WI38 (cell line): Measurements from ENCODE around the gene PMEPA1.

Source experiments
- H3K4me3 ChIP-seq: 2 replicates; pipeline ENCODE4 v1.5.1; 2011; ENCODE audit warnings: low read depth, mild to moderate bottlenecking, control low read depth, low read length
- TF ChIP-seq, protein P1 (sequence below): IDR thresholded peaks from 2 replicates; pipeline ENCODE4 v1.5.1; 2012; ENCODE audit warnings: low read depth, mild to moderate bottlenecking, control low read depth, low read length

Gene PMEPA1

DNA sequence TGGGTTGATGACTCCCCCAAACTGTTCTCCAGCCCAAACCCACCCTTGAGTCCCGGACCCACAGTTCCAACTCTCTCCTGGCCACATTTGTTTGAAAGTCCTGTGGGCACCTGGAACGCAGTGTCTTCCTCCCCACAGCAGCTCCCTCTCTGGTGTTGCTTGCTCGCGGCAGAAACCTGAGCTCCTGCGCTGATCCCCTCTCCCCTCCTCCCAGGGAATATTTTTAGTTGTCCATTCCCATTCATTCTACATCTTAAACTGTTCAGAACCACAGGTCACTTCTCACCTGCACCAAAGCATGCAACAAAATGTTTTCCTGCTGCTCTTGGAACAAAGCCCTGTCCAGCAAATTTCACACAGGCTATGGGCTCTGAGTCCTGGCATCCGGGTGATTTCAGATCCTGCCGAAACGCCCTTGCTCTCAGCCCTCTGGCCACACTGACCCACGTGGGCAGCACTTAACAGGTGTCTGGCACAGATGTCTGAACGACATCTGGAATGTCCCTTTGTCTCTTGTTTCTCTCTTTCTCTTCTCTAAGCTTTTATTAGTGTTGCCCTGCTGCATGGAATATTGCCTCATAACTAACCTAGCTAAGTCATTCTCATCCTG is 27.0 kb upstream of the PMEPA1 start:
- no peak overlapping the region for H3K4me3 ChIP-seq
- TF ChIP-seq, protein P1, sequence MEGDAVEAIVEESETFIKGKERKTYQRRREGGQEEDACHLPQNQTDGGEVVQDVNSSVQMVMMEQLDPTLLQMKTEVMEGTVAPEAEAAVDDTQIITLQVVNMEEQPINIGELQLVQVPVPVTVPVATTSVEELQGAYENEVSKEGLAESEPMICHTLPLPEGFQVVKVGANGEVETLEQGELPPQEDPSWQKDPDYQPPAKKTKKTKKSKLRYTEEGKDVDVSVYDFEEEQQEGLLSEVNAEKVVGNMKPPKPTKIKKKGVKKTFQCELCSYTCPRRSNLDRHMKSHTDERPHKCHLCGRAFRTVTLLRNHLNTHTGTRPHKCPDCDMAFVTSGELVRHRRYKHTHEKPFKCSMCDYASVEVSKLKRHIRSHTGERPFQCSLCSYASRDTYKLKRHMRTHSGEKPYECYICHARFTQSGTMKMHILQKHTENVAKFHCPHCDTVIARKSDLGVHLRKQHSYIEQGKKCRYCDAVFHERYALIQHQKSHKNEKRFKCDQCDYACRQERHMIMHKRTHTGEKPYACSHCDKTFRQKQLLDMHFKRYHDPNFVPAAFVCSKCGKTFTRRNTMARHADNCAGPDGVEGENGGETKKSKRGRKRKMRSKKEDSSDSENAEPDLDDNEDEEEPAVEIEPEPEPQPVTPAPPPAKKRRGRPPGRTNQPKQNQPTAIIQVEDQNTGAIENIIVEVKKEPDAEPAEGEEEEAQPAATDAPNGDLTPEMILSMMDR, result no peak

DNA sequence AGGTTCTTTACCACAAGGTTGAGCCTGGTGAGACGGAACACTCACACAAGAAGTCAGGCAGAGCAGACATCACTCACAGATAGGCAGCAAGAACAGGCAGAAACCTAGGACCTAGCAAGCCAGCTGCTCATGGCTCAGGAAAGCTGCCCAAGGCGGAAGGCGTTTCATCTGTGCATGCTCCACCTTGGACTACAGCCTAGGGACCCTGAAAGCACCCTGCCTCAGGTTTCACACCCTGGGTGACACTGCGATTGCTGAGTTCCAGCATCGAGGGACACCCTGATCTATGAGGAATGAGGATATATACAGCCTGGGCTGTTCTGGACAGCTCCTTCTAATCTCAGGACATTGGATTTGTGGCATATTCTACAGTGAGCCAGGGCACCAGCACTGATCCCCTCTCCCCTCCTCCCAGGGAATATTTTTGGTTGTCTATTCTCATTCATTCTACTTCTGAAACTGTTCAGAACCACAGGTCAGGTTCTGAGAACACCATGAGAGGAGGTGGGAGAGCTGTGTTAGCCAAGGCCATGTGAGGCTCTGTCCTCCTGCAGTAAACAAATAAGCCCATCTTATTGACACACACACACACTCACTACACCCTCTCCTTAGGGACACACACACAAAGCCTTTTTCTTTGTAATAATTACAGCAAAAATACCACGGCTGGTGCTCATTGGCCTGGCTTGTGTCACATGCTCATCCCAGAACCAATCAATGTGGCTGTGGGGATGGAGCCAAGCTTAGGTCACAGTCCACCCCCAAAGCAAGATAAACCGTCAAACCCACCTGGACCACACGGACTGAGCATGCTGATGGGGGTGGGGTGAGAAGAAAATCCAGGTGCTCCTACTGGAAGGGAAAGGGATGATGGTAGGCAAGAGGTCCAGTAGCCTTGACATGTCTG is 26.3 kb upstream of the PMEPA1 start:
- TF ChIP-seq, protein P1, result no peak
- no peak overlapping the region for H3K4me3 ChIP-seq

DNA sequence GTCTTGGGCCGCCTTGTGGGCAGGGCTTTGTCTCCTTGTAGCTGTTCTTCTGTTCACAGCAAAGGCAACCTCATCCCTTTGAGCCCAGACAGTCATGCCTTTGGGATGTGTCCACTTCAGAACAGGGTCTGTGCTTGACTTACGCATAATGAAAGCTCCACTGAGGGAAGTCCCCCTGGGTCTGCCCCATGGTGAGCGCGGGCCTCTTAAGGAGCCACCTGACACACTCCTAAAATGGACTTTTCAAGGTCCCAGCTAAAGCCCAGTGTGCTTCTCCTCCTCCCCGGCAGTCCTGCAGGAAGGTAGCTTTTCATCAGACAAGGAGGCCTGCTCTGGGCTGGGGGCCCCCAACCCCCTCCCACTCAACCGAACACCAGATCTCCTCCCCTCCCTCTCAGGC is 24.9 kb upstream of the PMEPA1 start:
- TF ChIP-seq, protein P1, result no peak

DNA sequence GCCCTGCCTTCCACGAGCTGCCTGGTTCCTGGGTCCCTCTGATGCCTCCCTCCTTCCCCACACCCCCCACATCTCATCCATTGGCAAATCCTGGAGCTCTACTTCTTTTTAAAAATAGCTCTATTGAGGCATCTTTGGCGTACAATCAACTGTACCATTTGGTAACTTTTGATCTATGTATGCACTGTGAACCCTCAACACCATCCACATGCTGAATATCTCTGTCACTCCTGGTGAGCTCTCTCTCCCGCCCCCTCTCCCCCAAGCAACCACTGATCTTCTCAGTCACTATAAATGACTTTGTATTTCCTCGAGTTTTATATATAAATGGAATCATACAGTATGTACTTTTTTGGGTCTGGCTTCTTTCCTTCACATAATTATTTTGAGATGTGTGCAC is 22.4 kb upstream of the PMEPA1 start:
- no peak overlapping the region for H3K4me3 ChIP-seq
- TF ChIP-seq, protein P1, result no peak

More for the DNA sequence above, 24.9 kb upstream of the PMEPA1 start:
- no peak overlapping the region for H3K4me3 ChIP-seq

DNA sequence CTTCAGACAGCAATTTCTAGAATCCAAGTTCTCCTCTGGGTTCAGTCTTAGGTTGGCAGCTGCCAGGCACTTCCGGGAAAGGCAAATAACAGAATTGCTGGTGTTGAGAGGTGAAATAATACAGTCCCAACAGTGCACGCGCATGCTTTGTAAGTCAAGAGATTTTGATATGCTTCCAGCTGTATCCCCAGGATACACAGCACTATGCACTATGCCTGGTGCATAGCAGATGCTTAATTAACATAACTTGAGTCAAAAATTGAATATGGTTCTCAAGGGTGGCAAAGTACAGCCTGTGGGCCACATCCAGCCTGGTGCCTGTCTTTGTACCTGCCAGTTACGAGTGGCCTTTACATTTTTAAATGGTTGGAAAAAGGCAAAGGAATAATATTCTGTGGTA is 18.9 kb upstream of the PMEPA1 start:
- TF ChIP-seq, protein P1, result no peak
- H3K4me3 ChIP-seq, result no peak overlapping the region

DNA sequence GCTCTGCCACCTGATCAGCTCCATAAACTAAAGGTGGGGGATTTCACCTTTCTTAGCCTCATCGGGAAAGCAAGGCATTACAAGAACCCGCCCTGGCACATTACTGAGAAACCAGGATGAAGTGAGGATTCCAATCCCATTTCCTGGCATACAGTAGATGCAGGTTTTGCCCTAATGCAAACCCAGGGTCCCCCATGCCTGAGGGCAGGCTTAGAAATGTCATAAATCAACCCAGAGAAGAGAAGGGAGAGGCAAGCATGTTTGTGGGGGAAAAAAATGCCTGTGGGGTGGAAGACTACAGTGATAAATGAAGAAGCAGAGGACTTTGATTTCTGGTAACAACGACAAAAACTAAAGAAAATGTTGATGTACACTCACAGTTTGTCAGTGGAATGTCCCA is 18.0 kb upstream of the PMEPA1 start:
- TF ChIP-seq, protein P1, result no peak
- H3K4me3 ChIP-seq, result no peak overlapping the region

DNA sequence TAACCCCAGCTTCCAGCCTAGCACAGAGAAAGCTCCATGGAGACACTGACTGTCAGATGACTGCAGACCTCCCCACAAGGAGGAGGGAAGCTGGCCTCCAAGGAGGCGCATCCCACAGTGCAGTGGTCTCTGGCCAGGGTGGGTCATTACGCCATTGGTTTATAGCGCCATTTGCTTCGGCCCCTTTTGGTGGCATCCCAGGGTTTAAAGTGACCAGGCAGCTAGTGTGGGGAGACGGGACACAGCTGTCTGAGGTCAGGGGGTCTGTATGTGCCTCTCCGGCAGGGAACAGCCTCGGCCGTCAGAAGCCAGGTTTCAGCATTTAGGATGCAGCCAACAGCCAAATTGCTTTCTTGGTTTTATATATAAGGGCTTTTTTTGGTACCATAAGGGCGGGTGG is 15.8 kb upstream of the PMEPA1 start:
- TF ChIP-seq, protein P1, result no peak

More for the DNA sequence above, 15.8 kb upstream of the PMEPA1 start:
- H3K4me3 ChIP-seq, result no peak overlapping the region
